GM20000 (cell line): Measurements from ENCODE around the gene SYT1.

Experiments used
- DNase-seq: peaks from one replicate; pipeline ENCODE4 v3.0.0; 2012; ENCODE audit warnings: low spot score
- CTCF ChIP-seq: IDR thresholded peaks from 2 replicates; pipeline ENCODE4 v1.5.1; 2012; ENCODE audit warnings: mild to moderate bottlenecking, control low read depth; ENCODE audit errors: extremely low read depth, missing control alignments

Gene SYT1

DNA sequence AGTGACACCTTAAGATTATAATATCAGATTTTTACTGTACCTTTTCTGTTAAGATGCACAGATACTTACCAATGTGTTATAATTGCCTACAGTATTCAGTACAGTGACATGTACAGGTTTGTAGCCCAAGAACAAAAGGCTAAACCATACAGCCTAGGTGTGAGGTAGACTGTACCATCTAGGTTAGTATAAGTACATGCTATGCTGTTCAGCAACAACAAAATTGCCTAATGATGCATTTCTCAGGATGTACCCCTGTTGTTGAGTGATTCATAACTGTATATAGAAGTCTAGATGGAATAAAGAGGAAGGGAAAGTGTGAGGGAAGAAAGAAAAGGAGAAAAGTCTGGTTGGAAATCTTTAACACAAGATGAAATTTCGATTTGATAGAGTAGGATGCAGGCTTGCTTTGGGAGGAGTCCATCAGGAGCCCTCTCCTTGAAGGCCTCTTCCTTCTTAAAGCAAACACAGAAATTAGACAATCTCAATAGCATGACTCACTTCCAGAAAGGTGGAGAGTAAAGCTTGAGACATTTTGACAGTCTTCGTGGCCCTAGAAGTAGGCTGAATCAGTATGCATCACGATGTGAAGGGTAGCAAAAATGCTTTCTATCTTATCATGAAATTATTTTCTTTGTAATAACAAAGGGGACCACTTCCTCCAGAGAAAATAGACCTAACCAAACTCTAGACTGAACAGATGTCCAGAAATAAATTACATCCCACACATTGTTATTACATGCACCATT lies 191.5 kb downstream of the SYT1 start:
- no peak for DNase-seq
- TF ChIP-seq CTCF, result no peak

DNA sequence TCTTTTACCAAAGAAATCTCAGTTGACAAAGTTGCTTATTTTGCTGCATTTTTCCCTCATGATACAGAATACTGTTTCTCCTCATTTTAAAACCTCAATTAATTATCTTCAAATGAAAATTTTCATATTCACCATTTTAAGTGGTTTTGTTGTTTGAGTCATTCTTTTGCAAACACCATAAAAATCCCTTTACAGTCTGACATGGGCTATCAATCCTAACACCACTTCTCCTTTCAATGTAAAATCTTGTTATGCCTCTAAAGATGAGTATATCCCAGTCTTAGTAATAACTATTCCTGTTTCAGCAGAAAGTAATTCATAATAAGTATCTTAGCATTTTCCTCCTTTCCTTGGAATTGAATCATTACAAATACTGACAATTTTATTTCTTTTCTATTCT lies 192.2 kb downstream of the SYT1 start:
- DNase-seq, result no peak
- TF ChIP-seq CTCF, result no peak

DNA sequence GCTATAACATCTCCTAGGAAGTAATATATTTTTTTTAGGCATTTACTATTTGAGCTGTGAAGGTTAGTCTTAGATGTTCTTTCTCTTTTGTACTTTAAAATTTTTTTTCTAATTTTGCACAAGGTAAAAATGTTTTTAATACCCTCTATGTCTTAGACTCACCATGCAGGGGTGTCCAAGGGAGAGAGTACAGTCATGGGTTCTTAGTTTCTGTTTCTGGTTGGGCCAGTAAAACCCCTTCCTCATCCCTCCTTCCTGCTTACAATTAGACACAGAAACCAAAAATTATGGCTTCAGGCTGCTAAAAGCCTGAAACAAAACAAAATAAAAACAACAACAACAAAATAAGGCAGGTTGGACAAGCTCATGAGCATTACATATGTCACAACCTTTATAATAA lies 193.0 kb downstream of the SYT1 start:
- DNase-seq, result no peak
- TF ChIP-seq CTCF, result no peak

DNA sequence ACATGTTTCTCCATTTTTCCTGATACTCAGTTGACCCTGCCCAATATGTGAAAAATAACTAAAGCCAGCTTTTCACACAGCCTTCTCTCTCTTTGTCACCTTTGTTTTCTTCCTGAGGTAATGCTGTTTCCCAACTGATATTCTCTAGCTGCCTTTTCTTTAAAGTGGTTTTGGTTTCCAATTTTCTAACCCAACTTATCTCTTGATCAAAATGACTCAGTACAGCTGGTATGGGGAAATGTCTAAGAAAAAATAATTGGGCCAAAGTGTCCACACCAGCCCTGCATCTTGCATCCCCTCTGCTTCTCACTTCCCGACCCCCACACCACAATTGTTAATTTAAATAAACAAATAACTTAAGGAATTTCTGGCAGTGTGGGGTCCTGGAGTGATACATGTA lies 193.8 kb downstream of the SYT1 start:
- TF ChIP-seq CTCF, result no peak
- DNase-seq, result no peak

GRCh38 chr12:79059557-79059956 lies 195.0 kb downstream of the SYT1 start:
- DNase-seq, result no peak
- TF ChIP-seq CTCF, result no peak

DNA sequence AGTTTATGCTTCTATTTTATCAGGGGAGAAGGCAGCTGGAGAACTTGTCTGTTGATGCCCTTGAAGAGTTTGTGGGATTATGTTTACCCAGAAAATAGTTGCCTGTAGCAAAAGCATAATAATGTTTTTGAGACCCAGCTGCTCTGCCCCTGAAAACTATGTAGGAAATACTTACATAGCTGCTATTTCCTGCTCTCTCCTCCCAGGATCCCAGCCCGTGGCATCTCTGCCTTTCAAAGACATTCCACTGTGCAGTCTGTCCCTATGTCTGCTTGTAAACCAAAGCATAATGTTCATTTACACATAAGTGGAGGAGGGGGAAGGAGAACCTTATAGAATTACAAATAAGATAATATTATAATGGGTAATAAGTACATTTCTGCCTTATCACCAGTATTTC lies 198.7 kb downstream of the SYT1 start:
- no peak for DNase-seq
- no peak for TF ChIP-seq CTCF

DNA sequence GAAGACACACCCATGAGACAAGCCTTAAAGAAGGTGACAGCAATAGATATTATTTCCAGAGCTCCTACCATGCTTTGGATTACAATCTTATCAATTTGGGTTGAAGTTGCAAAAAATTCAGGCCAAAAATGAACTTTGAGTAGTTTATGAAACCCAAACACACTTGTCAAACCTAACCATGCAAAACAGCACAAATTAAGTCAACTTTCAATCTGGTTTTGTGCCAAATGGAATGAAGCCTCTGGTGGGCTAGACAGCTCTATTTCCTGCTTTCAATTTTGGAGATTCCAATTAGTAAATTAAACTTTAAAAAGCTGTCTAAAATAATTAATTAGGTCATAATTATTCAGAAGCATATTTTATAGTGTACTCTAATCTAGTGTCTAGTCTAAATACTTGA lies 203.4 kb downstream of the SYT1 start:
- TF ChIP-seq CTCF, result no peak
- DNase-seq, result no peak
